Pancreas (tissue), 10 donors: ENCODE results near the gene TAF1A. TPM values are rescaled to one million over a fixed set of nuclear protein-coding genes. Genes with fewer than 3 reads are reported as not detected.
A peak's percentile ranks its signal among the peaks of the same experiment; 100 is the strongest.

ENCODE experiments used
- ATAC-seq, 4 donors: fragments of 200-7000 bp; cut with Tn5 transposase; one replicate each; pipeline versions ENCODE4 v1.8.0 to v1.9.1; 2020; ENCODE audit warnings: mild to moderate bottlenecking in 4 of 4, moderate library complexity in 4 of 4
- DNase-seq, 6 donors: peaks; one replicate each; pipeline ENCODE4 v3.0.0-alpha.2; 2020
- FAIRE-seq: peaks from 2 replicates; lab custom pipeline; 2012; peaks lifted over from hg19 to GRCh38; lab: Jason Lieb, UNC
- H3K27ac ChIP-seq, 4 donors: fragments of 200-600 bp; sonication (generic); 1 replicate in 3 of 4; 2 replicates in 1 of 4; pipeline versions ENCODE4 v1.5.0 to v1.8.0; 2020
- H3K27me3 ChIP-seq, 4 donors: fragments of 200-600 bp; one replicate each; pipeline ENCODE4 v1.8.0; 2021
- H3K36me3 ChIP-seq, 3 donors: fragments of 200-600 bp; sonication (generic) in 1 of 3; one replicate each; pipeline versions ENCODE4 v1.5.0 to v1.8.0; 2020 to 2021
- H3K4me1 ChIP-seq, 3 donors: fragments of 200-600 bp; one replicate each; pipeline ENCODE4 v1.8.0; 2021
- H3K4me3 ChIP-seq, 4 donors: fragments of 200-600 bp; sonication (generic) in 2 of 4; one replicate each; pipeline versions ENCODE4 v1.5.0 to v1.8.0; 2020 to 2021
- H3K9me3 ChIP-seq, 4 donors: fragments of 200-600 bp; one replicate each; pipeline ENCODE4 v1.8.0; 2021
- CTCF ChIP-seq, 4 donors: fragments of 200-600 bp; sonication (generic) in 3 of 4; IDR thresholded peaks; one replicate each; pipeline versions ENCODE4 v1.5.0 to v1.8.0; 2021; ENCODE audit warnings: antibody characterized with exemption in 4 of 4
- WGBS, 2 donors: extraction: QIAGEN DNeasy Blood & Tissue Kit; methylation state at CpG; one replicate each; pipeline ENCODE4 v1.1.7; 2013; 5-methylcytosine and 5-hydroxymethylcytosine counted together
- intact Hi-C, 3 donors: fragments of 100-400 bp; cut with DNase I; formaldehyde crosslinking; loops; one replicate each; pipeline versions ENCODE4 v1.11.1 to v1.14.2; 2022
- polyA plus RNA-seq, 2 donors: library from polyadenylated mRNA; stranded (reverse); fragments of 200-250 nt; gene quantifications; one replicate each; pipeline ENCODE4 v1.2.3, GENCODE V29; 2013
- total RNA-seq, 6 donors: library from RNA; stranded (reverse); fragmentation: NEBNext Ultra II Directional in 4 of 6; extraction: Animal tissue kit (Norgen Biotek cat#: 25700) in 4 of 6; gene quantifications; one replicate each; pipeline versions ENCODE4 v1.2.1 to v1.2.4, GENCODE V29; 2021 to 2023
- donor health status: healthy with polysubstance abuse.
- donor health status: DM: no; HTN: no; CAD: no; lungs with moderate emphysema.
- donor health status: DM: no; HTN: no; CAD: no.
- donor health status: control.
- donor health status: control.
- donor health status: Bipolar disorder and iron deficiency.
- donor health status: DM: yes; HTN: yes; CAD: no.
- donor health status: DM: no; HTN: no; CAD: no.
- donor health status: DM: no; HTN: no; CAD: no.
- donor health status: DM: yes; HTN: yes; CAD: no.

The TAF1A gene
- total and polyA plus RNA-seq, 8 donors: 1.4 to 4.1 (median 2.0) TPM

- no peak for ATAC-seq
- Histone ChIP-seq H3K27me3 (no peaks in the 10 kb centered on the region), H3K9me3 (no peaks in the 10 kb centered on the region), H3K4me3 (no peak overlapping the region), H3K27ac (no peak overlapping the region), H3K4me1 (no peaks in the 10 kb centered on the region), H3K36me3 (peaks cover 0 to 18% (median 4%) of the 10 kb centered on the region in 3 donors)
- no peak for DNase-seq
- no peak for FAIRE-seq
- WGBS, 2 donors: 94 to 95% methylated on average over 1 of the region's 1 CpG
- intact Hi-C loops: no loop called here
- TF ChIP-seq CTCF (IDR thresholded peaks at IDR 0.05): no peak
These were observed 18.9 kb downstream of the TAF1A start for GRCh38 chr1:222570837-222571236.

GRCh38 chr1:222561656-222562055, 28.1 kb downstream of the TAF1A start:
- Histone ChIP-seq H3K27ac (no peak overlapping the region), H3K27me3 (no peaks in the 10 kb centered on the region), H3K4me3 (no peak overlapping the region), H3K4me1 (no peaks in the 10 kb centered on the region), H3K36me3 (peaks cover 0 to 5% (median 0%) of the 10 kb centered on the region in 3 donors), H3K9me3 (no peaks in the 10 kb centered on the region)
- intact Hi-C loops: no loop called here
- FAIRE-seq: no peak
- no peak for TF ChIP-seq CTCF (IDR thresholded peaks at IDR 0.05)
- ATAC-seq: no peak
- DNase-seq: no peak
- 92 to 100% methylated on average over 1 of the region's 1 CpG for whole genome bisulfite sequencing, 2 donors

- no peak for TF ChIP-seq CTCF (IDR thresholded peaks at IDR 0.05)
- H3K4me1 ChIP-seq: no peaks in the 10 kb centered on the region
- intact Hi-C loops: no loop called here
- ATAC-seq (no peak), FAIRE-seq (no peak), DNase-seq (no peak)
- H3K27ac ChIP-seq: no peak overlapping the region
- H3K36me3 ChIP-seq: peaks cover 0 to 5% (median 0%) of the 10 kb centered on the region in 3 donors
- H3K9me3 ChIP-seq: no peaks in the 10 kb centered on the region
- H3K27me3 ChIP-seq: no peaks in the 10 kb centered on the region
- no peak overlapping the region for H3K4me3 ChIP-seq
- 97 to 99% methylated on average over 7 of the region's 7 CpGs for WGBS, 2 donors
These were observed 32.2 kb downstream of the TAF1A start for GRCh38 chr1:222557574-222557973.

- intact Hi-C loops: no loop called here
- Histone ChIP-seq H3K4me3 (no peak overlapping the region), H3K4me1 (no peaks in the 10 kb centered on the region), H3K36me3 (peaks cover 0 to 5% (median 0%) of the 10 kb centered on the region in 3 donors), H3K27ac (no peak overlapping the region), H3K27me3 (no peaks in the 10 kb centered on the region), H3K9me3 (no peaks in the 10 kb centered on the region)
- DNase-seq (no peak), FAIRE-seq (no peak), ATAC-seq (no peak)
- 78 to 79% methylated on average over 6 of the region's 6 CpGs for WGBS, 2 donors
- TF ChIP-seq CTCF (IDR thresholded peaks at IDR 0.05): no peak
These were observed 32.6 kb downstream of the TAF1A start for GRCh38 chr1:222557148-222557547.

- FAIRE-seq (no peak), ATAC-seq (peak; percentile 73 to 95 (median 84)), DNase-seq (peak in 2 of 6 donors; percentile 21 to 53)
- intact Hi-C loops: no loop called here
- Histone ChIP-seq H3K4me3 (no peak overlapping the region), H3K4me1 (no peaks in the 10 kb centered on the region), H3K27me3 (no peaks in the 10 kb centered on the region), H3K27ac (no peak overlapping the region), H3K36me3 (peaks cover 0 to 5% (median 0%) of the 10 kb centered on the region in 3 donors), H3K9me3 (no peaks in the 10 kb centered on the region)
- 80 to 84% methylated on average over 2 of the region's 2 CpGs for WGBS, 2 donors
- no peak for TF ChIP-seq CTCF (IDR thresholded peaks at IDR 0.05)
These were observed 33.6 kb downstream of the TAF1A start for GRCh38 chr1:222555992-222556615.
